ENCODE results near the gene TGM5.
"Not testable (repeated sequence)": the region's sequence is repeated elsewhere in the genome, so short reads cannot be mapped to it uniquely, and the experiment has no call there.

Gene TGM5

DNA sequence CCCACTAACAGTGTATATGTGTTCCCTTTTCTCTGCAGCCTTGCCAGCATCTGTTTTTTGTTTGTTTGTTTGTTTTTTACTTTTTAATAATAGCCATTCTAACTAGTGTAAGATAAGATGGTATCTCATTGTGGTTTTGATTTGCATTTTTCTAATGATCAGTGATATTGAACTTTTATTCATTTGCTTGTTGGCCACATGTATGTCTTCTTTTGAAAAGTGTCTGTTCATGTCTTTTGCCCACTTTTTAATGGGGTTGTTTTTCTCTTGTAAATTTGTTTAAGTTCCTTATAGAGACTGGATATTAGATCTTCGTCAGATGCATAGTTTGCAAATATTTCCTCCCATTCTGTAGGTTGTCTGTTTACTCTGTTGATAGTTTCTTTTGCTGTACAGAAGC is 5.2 kb upstream of the TGM5 start:
- not testable (repeated sequence) for H3K4ac ChIP-seq (ENCODE audit: low read depth in 1 of 2, low read length in 2 of 2); H2BK12ac ChIP-seq (ENCODE audit: low read length in 2 of 2); H3K36me3 ChIP-seq (ENCODE audit: control insufficient read depth in 1 of 2, insufficient read depth in 2 of 2, low read depth in 1 of 2, low read length in 2 of 2); H3K9me3 ChIP-seq (ENCODE audit: control insufficient read depth, low read length); DNase-seq; H2BK120ac ChIP-seq (ENCODE audit: low read depth, low read length); H2AFZ ChIP-seq (ENCODE audit: low read depth, low read length); H2BK5ac ChIP-seq (ENCODE audit: low read depth, low read length, poor library complexity, severe bottlenecking); H2BK15ac ChIP-seq (ENCODE audit: low read depth, poor library complexity, severe bottlenecking); H3K4me1 ChIP-seq (ENCODE audit: control insufficient read depth, insufficient read depth, low read depth, low read length); H4K91ac ChIP-seq (ENCODE audit: low read length); H3K4me2 ChIP-seq (ENCODE audit: low read length, poor library complexity, severe bottlenecking); H3K79me1 ChIP-seq (replicated peaks; ENCODE audit: low read length, poor library complexity, severe bottlenecking); H3K4me3 ChIP-seq (ENCODE audit: insufficient read depth in 1 of 2, low read depth in 1 of 2, low read length in 2 of 2); H4K8ac ChIP-seq (ENCODE audit: low read length); H3K9ac ChIP-seq (ENCODE audit: low read length); H2AK5ac ChIP-seq (ENCODE audit: low read length, severe bottlenecking); H3K14ac ChIP-seq (ENCODE audit: low read length in 2 of 2); H3K18ac ChIP-seq (ENCODE audit: low read depth in 1 of 2, low read length in 2 of 2); H3K27ac ChIP-seq (ENCODE audit: low read length, poor library complexity, severe bottlenecking); H3K23ac ChIP-seq (ENCODE audit: low read length in 2 of 2)
- peaks cover 59% of the 10 kb centered on the region in 2 experiments for H3K27me3 ChIP-seq (ENCODE audit: control insufficient read depth in 1 of 2, insufficient read depth in 1 of 2, low read length in 2 of 2)
- WGBS = no CpG with 5 or more reads among the region's 1 CpG

DNA sequence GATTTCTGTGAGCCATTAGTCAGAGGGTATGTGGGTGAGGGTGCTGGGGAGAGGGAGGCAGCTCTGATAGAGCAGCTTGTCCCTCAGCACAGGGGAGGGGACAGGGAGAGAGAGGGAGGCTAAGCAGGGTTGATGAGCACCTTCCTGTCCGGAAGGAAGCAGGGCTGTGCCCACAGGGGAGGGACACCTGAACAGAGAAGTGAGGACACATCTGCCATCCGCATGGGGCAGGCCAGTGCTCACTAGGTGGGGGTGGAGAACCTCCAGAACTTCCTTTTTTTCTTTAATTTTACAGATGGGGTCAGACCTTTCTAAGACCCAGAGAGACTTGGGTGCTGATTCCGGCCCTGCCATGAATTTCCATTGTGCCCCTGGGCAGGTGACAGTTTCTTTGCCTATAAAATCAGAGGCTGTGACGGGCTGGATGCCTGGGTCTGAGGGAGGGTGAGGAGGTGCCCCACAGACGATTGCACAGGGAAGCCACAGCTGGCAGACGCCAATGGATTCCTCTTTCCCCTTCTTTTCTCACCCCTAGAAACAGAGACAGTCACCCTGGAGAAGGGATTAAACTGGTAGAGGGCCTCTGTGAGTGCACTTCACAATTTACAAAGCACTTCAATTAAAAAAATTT is 4.1 kb upstream of the TGM5 start:
- no peak overlapping the region for H3K27ac ChIP-seq (ENCODE audit: low read length, poor library complexity, severe bottlenecking)
- peaks cover 3% of the 10 kb centered on the region for H3K9me3 ChIP-seq (ENCODE audit: control insufficient read depth, low read length)
- H4K91ac ChIP-seq (ENCODE audit: low read length) = no peak overlapping the region
- H2AFZ ChIP-seq (ENCODE audit: low read depth, low read length) = no peak overlapping the region
- no peak overlapping the region for H2BK5ac ChIP-seq (ENCODE audit: low read depth, low read length, poor library complexity, severe bottlenecking)
- peaks cover 55 to 58% of the 10 kb centered on the region in 2 experiments for H3K27me3 ChIP-seq (ENCODE audit: control insufficient read depth in 1 of 2, insufficient read depth in 1 of 2, low read length in 2 of 2)
- H2BK12ac ChIP-seq (ENCODE audit: low read length in 2 of 2) = no peak overlapping the region
- no peaks in the 10 kb centered on the region for H3K79me1 ChIP-seq (replicated peaks; ENCODE audit: low read length, poor library complexity, severe bottlenecking)
- no peak overlapping the region for H3K14ac ChIP-seq (ENCODE audit: low read length in 2 of 2)
- H4K8ac ChIP-seq (ENCODE audit: low read length) = no peak overlapping the region
- H2BK15ac ChIP-seq (ENCODE audit: low read depth, poor library complexity, severe bottlenecking) = no peak overlapping the region
- H3K18ac ChIP-seq (ENCODE audit: low read depth in 1 of 2, low read length in 2 of 2) = no peak overlapping the region
- no peak overlapping the region for H2AK5ac ChIP-seq (ENCODE audit: low read length, severe bottlenecking)
- no peak overlapping the region for H2BK120ac ChIP-seq (ENCODE audit: low read depth, low read length)
- WGBS = 48% methylated on average over 4 of the region's 6 CpGs
- H3K4ac ChIP-seq (ENCODE audit: low read depth in 1 of 2, low read length in 2 of 2) = no peak overlapping the region
- peaks cover 3% of the 10 kb centered on the region for H3K4me1 ChIP-seq (ENCODE audit: control insufficient read depth, insufficient read depth, low read depth, low read length)
- H3K23ac ChIP-seq (ENCODE audit: low read length in 2 of 2) = no peak overlapping the region
- H3K36me3 ChIP-seq (ENCODE audit: control insufficient read depth in 1 of 2, insufficient read depth in 2 of 2, low read depth in 1 of 2, low read length in 2 of 2) = no peaks in the 10 kb centered on the region
- no peak overlapping the region for H3K4me2 ChIP-seq (ENCODE audit: low read length, poor library complexity, severe bottlenecking)
- H3K9ac ChIP-seq (ENCODE audit: low read length) = no peak overlapping the region
- no peak overlapping the region for H3K4me3 ChIP-seq (ENCODE audit: insufficient read depth in 1 of 2, low read depth in 1 of 2, low read length in 2 of 2)
- DNase-seq = no peak

- Histone ChIP-seq H2BK15ac (ENCODE audit: low read depth, poor library complexity, severe bottlenecking) (no peak overlapping the region), H3K79me1 (replicated peaks; ENCODE audit: low read length, poor library complexity, severe bottlenecking) (no peaks in the 10 kb centered on the region), H3K9me3 (ENCODE audit: control insufficient read depth, low read length) (peaks cover 3% of the 10 kb centered on the region), H3K4me2 (ENCODE audit: low read length, poor library complexity, severe bottlenecking) (no peak overlapping the region), H3K23ac (ENCODE audit: low read length in 2 of 2) (no peak overlapping the region), H3K4ac (ENCODE audit: low read depth in 1 of 2, low read length in 2 of 2) (no peak overlapping the region), H2BK120ac (ENCODE audit: low read depth, low read length) (no peak overlapping the region), H3K14ac (ENCODE audit: low read length in 2 of 2) (no peak overlapping the region), H2AK5ac (ENCODE audit: low read length, severe bottlenecking) (no peak overlapping the region), H3K27me3 (ENCODE audit: control insufficient read depth in 1 of 2, insufficient read depth in 1 of 2, low read length in 2 of 2) (peaks cover 56 to 60% of the 10 kb centered on the region in 2 experiments), H4K8ac (ENCODE audit: low read length) (no peak overlapping the region), H3K27ac (ENCODE audit: low read length, poor library complexity, severe bottlenecking) (no peak overlapping the region), H2AFZ (ENCODE audit: low read depth, low read length) (no peak overlapping the region), H3K4me1 (ENCODE audit: control insufficient read depth, insufficient read depth, low read depth, low read length) (peaks cover 3% of the 10 kb centered on the region), H2BK5ac (ENCODE audit: low read depth, low read length, poor library complexity, severe bottlenecking) (no peak overlapping the region), H3K18ac (ENCODE audit: low read depth in 1 of 2, low read length in 2 of 2) (no peak overlapping the region), H4K91ac (ENCODE audit: low read length) (no peak overlapping the region), H3K4me3 (ENCODE audit: insufficient read depth in 1 of 2, low read depth in 1 of 2, low read length in 2 of 2) (no peak overlapping the region), H3K36me3 (ENCODE audit: control insufficient read depth in 1 of 2, insufficient read depth in 2 of 2, low read depth in 1 of 2, low read length in 2 of 2) (no peaks in the 10 kb centered on the region), H2BK12ac (ENCODE audit: low read length in 2 of 2) (no peak overlapping the region), H3K9ac (ENCODE audit: low read length) (no peak overlapping the region)
- WGBS = 88% methylated on average over 5 of the region's 5 CpGs
- no peak for DNase-seq
Measured at GRCh38 chr15:43270113-43270665, 3.5 kb upstream of the TGM5 start.

- no peak overlapping the region for H3K4ac ChIP-seq (ENCODE audit: low read depth in 1 of 2, low read length in 2 of 2)
- 60% methylated on average over 11 of the region's 11 CpGs for WGBS
Measured at GRCh38 chr15:43268111-43269105, 1.7 kb upstream of the TGM5 start.

More at GRCh38 chr15:43268111-43269105, 1.7 kb upstream of the TGM5 start:
- no peak overlapping the region for H2AFZ ChIP-seq (ENCODE audit: low read depth, low read length)
- H3K27ac ChIP-seq (ENCODE audit: low read length, poor library complexity, severe bottlenecking) = no peak overlapping the region
- H3K36me3 ChIP-seq (ENCODE audit: control insufficient read depth in 1 of 2, insufficient read depth in 2 of 2, low read depth in 1 of 2, low read length in 2 of 2) = no peaks in the 10 kb centered on the region
- no peak overlapping the region for H3K4me2 ChIP-seq (ENCODE audit: low read length, poor library complexity, severe bottlenecking)
- H2BK12ac ChIP-seq (ENCODE audit: low read length in 2 of 2) = no peak overlapping the region
- H3K27me3 ChIP-seq (ENCODE audit: control insufficient read depth in 1 of 2, insufficient read depth in 1 of 2, low read length in 2 of 2) = peaks cover 56 to 70% of the 10 kb centered on the region in 2 experiments
- H3K9ac ChIP-seq (ENCODE audit: low read length) = no peak overlapping the region
- no peaks in the 10 kb centered on the region for H3K4me1 ChIP-seq (ENCODE audit: control insufficient read depth, insufficient read depth, low read depth, low read length)
- H3K23ac ChIP-seq (ENCODE audit: low read length in 2 of 2) = no peak overlapping the region
- no peak overlapping the region for H3K14ac ChIP-seq (ENCODE audit: low read length in 2 of 2)
- H3K18ac ChIP-seq (ENCODE audit: low read depth in 1 of 2, low read length in 2 of 2) = no peak overlapping the region
- no peak overlapping the region for H2BK5ac ChIP-seq (ENCODE audit: low read depth, low read length, poor library complexity, severe bottlenecking)
- no peak overlapping the region for H3K4me3 ChIP-seq (ENCODE audit: insufficient read depth in 1 of 2, low read depth in 1 of 2, low read length in 2 of 2)
- H4K8ac ChIP-seq (ENCODE audit: low read length) = no peak overlapping the region
- peak; percentile 29 for DNase-seq
- no peak overlapping the region for H2BK15ac ChIP-seq (ENCODE audit: low read depth, poor library complexity, severe bottlenecking)
- no peak overlapping the region for H2AK5ac ChIP-seq (ENCODE audit: low read length, severe bottlenecking)
- H4K91ac ChIP-seq (ENCODE audit: low read length) = no peak overlapping the region
- H3K9me3 ChIP-seq (ENCODE audit: control insufficient read depth, low read length) = peaks cover 3% of the 10 kb centered on the region
- H3K79me1 ChIP-seq (replicated peaks; ENCODE audit: low read length, poor library complexity, severe bottlenecking) = no peaks in the 10 kb centered on the region
- H2BK120ac ChIP-seq (ENCODE audit: low read depth, low read length) = no peak overlapping the region
